ENCODE results near the gene TLR10. TPM values are rescaled to one million over a fixed set of nuclear protein-coding genes. Genes with fewer than 3 reads are reported as not detected.

TLR10 gene
- total and polyA plus RNA-seq, 2 experiments from 2014 or later = 0.14 TPM; not detected in 1

- TF ChIP-seq REST (IDR thresholded peaks at IDR 0.05; ENCODE audit: unreplicated experiment) = no peak
- no peak for TF ChIP-seq EZH2phosphoT487 (IDR thresholded peaks at IDR 0.05; ENCODE audit: unreplicated experiment)
- no peak for TF ChIP-seq JUNB (IDR thresholded peaks at IDR 0.05; ENCODE audit: unreplicated experiment)
- TF ChIP-seq ZNF331 (CRISPR knock-in tag; IDR thresholded peaks at IDR 0.05; ENCODE audit: low read depth) = no peak
- TF ChIP-seq EZH2 (IDR thresholded peaks at IDR 0.05; ENCODE audit: low read depth, unreplicated experiment) = no peak
- no peak for TF ChIP-seq ZNF114 (CRISPR knock-in tag; IDR thresholded peaks at IDR 0.05)
- TF ChIP-seq NANOG (IDR thresholded peaks at IDR 0.05; ENCODE audit: borderline replicate concordance) = no peak
- TF ChIP-seq CTCF (conservative IDR thresholded peaks at IDR 0.05; ENCODE audit: low read depth in 2 of 2) = no peak
- no peak for TF ChIP-seq ETS1 (IDR thresholded peaks at IDR 0.05)
Observed at GRCh38 chr4:38787693-38788092, 4.9 kb upstream of the TLR10 start (continued).

GRCh38 chr4:38785901-38786402 is 3.2 kb upstream of the TLR10 start:
- H3K27ac Mint-ChIP-seq = no peak overlapping the region
- no peak overlapping the region for H3K4me3 ChIP-seq
- no peak overlapping the region for H3K4me2 ChIP-seq
- H3K27me3 Mint-ChIP-seq (ENCODE audit: insufficient read depth, low read depth, poor library complexity) = peaks cover 5% of the 10 kb centered on the region
- no peaks in the 10 kb centered on the region for H3K36me3 Mint-ChIP-seq (ENCODE audit: low read depth)
- DNase-seq (ENCODE audit: low spot score) (no peak), ATAC-seq (no peak)
- no peaks in the 10 kb centered on the region; the same call in 2 of the 3 replicates for H3K9me3 Mint-ChIP-seq
- H3K4me3 Mint-ChIP-seq = no peak overlapping the region
- no peaks in the 10 kb centered on the region for H3K4me1 ChIP-seq (ENCODE audit: insufficient read depth)
- no peaks in the 10 kb centered on the region for H3K27me3 ChIP-seq (ENCODE audit: insufficient read depth)
- H3K79me2 ChIP-seq (replicated peaks; ENCODE audit: insufficient read depth) = no peaks in the 10 kb centered on the region
- H2AFZ ChIP-seq = no peak overlapping the region; the same call in 1 of the 2 replicates
- no peaks in the 10 kb centered on the region for H4K20me1 ChIP-seq (replicated peaks; ENCODE audit: insufficient read depth)
- peaks cover 2% of the 10 kb centered on the region; the same call in 1 of the 2 replicates for H3K9me2 ChIP-seq (ENCODE audit: insufficient read depth)
- H3K27ac ChIP-seq (ENCODE audit: low read depth) = no peak overlapping the region
- H3F3A ChIP-seq (replicated peaks; ENCODE audit: low read depth) = no peaks in the 10 kb centered on the region
- H3K36me3 ChIP-seq (ENCODE audit: insufficient read depth) = no peaks in the 10 kb centered on the region
- H3K4me1 Mint-ChIP-seq = peaks cover 4% of the 10 kb centered on the region; the same call in 2 of the 3 replicates
- TF ChIP-seq EZH2 (IDR thresholded peaks at IDR 0.05; ENCODE audit: low read depth, unreplicated experiment) (no peak), STAT1 (IDR thresholded peaks at IDR 0.05; ENCODE audit: unreplicated experiment) (no peak), EZH2phosphoT487 (IDR thresholded peaks at IDR 0.05; ENCODE audit: unreplicated experiment) (no peak), ZNF114 (CRISPR knock-in tag; IDR thresholded peaks at IDR 0.05) (no peak), POLR2AphosphoS5 (IDR thresholded peaks at IDR 0.05; ENCODE audit: low read depth) (no peak), ETS1 (IDR thresholded peaks at IDR 0.05) (no peak)
